IMR-90 (cell line): ENCODE results near the gene AHDC1. TPM values are rescaled to one million over a fixed set of nuclear protein-coding genes. Genes with fewer than 3 reads are reported as not detected.

Experiments used
- ATAC-seq: fragments of 200-7000 bp; cut with Tn5 transposase; 2 replicates; pipeline ENCODE4 v1.9.1; 2020; ENCODE audit warnings: low read depth, mild to moderate bottlenecking, moderate library complexity
- BruUV-seq: library from RNA; stranded (reverse); fragments of 400-500 nt; replicated peaks from 2 replicates; lab custom pipeline; 2021; lab: Mats Ljungman, UMichigan
- CTCF ChIA-PET: fragments of 300-600 bp; formaldehyde crosslinking; extraction: SDS; loops from one replicate; lab custom pipeline; 2021; ENCODE audit warnings: antibody characterized with exemption; lab: Yijun Ruan, JAX
- POLR2A ChIA-PET: fragments of 300-600 bp; sonication (Branson Sonifier 250); formaldehyde crosslinking; loops from one replicate; lab custom pipeline; 2022; ENCODE audit warnings: antibody characterized with exemption; ENCODE audit not compliant: unreplicated experiment; lab: Charles Lee
- DNase-seq: peaks from one replicate; pipeline ENCODE4 v3.0.0; 2013
- H2AFZ ChIP-seq: replicated peaks from 2 replicates; pipeline ENCODE3; 2013; ENCODE audit warnings: low read length, mild to moderate bottlenecking; ENCODE audit not compliant: poor library complexity
- H2AK5ac ChIP-seq: 2 replicates; pipeline ENCODE4 v1.6.1; 2013; ENCODE audit warnings: low read depth, low read length, inconsistent platforms
- H2AK9ac ChIP-seq: replicated peaks from 2 replicates; pipeline ENCODE3; 2013; ENCODE audit warnings: mild to moderate bottlenecking, low read depth, low read length, moderate library complexity; ENCODE audit not compliant: poor library complexity
- H2BK120ac ChIP-seq: 2 replicates; pipeline ENCODE4 v1.6.1; 2013; ENCODE audit warnings: low read depth, low read length, inconsistent platforms
- H2BK15ac ChIP-seq: 3 replicates; pipeline ENCODE4 v1.6.1; 2013; ENCODE audit warnings: low read depth, low read length, inconsistent platforms
- H2BK20ac ChIP-seq: 2 replicates; pipeline ENCODE4 v1.6.1; 2013; ENCODE audit warnings: low read depth, mild to moderate bottlenecking, inconsistent platforms, low read length, moderate library complexity
- H2BK5ac ChIP-seq: 2 replicates; pipeline ENCODE4 v1.6.1; 2013; ENCODE audit warnings: mild to moderate bottlenecking, low read depth, low read length, inconsistent platforms; ENCODE audit not compliant: poor library complexity, severe bottlenecking
- H3K14ac ChIP-seq: replicated peaks from 2 replicates; pipeline ENCODE4 v1.6.1; 2013; ENCODE audit warnings: low read depth, low read length, inconsistent platforms
- H3K18ac ChIP-seq: 2 replicates; pipeline ENCODE4 v1.6.1; 2013; ENCODE audit warnings: low read depth, low read length, control low read depth
- H3K23ac ChIP-seq: 2 replicates; pipeline ENCODE4 v1.6.1; 2013; ENCODE audit warnings: low read depth, low read length, inconsistent platforms
- H3K27ac ChIP-seq: 2 replicates; pipeline ENCODE4 v1.5.1; 2013; ENCODE audit warnings: mild to moderate bottlenecking, control low read depth, low read length; ENCODE audit not compliant: insufficient read depth
- H3K27me3 ChIP-seq: 2 replicates; pipeline ENCODE4 v1.6.1; 2013; ENCODE audit warnings: low read length; ENCODE audit not compliant: control insufficient read depth, insufficient read depth
- H3K36me3 ChIP-seq: 2 replicates; pipeline ENCODE4 v1.6.1; 2013; ENCODE audit warnings: low read length, mixed read lengths; ENCODE audit not compliant: control insufficient read depth, insufficient read depth
- H3K4ac ChIP-seq: 2 replicates; pipeline ENCODE4 v1.6.1; 2013; ENCODE audit warnings: low read depth, low read length, inconsistent platforms
- H3K4me1 ChIP-seq: 2 replicates; pipeline ENCODE4 v1.6.1; 2013; ENCODE audit warnings: low read length, mixed read lengths; ENCODE audit not compliant: control insufficient read depth, insufficient read depth
- H3K4me2 ChIP-seq: 2 replicates; pipeline ENCODE4 v1.6.1; 2013; ENCODE audit warnings: low read depth, mild to moderate bottlenecking, control low read depth, low read length, moderate library complexity
- H3K4me3 ChIP-seq: 2 replicates; pipeline ENCODE4 v1.5.1; 2013; ENCODE audit warnings: low read depth, mild to moderate bottlenecking, control low read depth, low read length, moderate library complexity; ENCODE audit not compliant: insufficient read depth
- H3K56ac ChIP-seq: 2 replicates; pipeline ENCODE4 v1.6.1; 2013; ENCODE audit warnings: low read length, inconsistent platforms; ENCODE audit not compliant: insufficient read depth; ENCODE audit errors: extremely low read depth
- H3K79me1 ChIP-seq, 2 experiments: 2 replicates each; pipeline ENCODE4 v1.6.1; 2013; ENCODE audit warnings: low read length in 2 of 2, inconsistent platforms in 1 of 2, low read depth in 1 of 2
- H3K9ac ChIP-seq: 2 replicates; pipeline ENCODE4 v1.6.1; 2013; ENCODE audit warnings: low read depth, low read length, control low read depth
- H3K9me1 ChIP-seq: 2 replicates; pipeline ENCODE4 v1.6.1; 2013; ENCODE audit warnings: low read length, inconsistent platforms; ENCODE audit not compliant: insufficient read depth
- H3K9me3 ChIP-seq: 2 replicates; pipeline ENCODE4 v1.6.1; 2013; ENCODE audit warnings: low read length; ENCODE audit not compliant: control insufficient read depth, insufficient read depth
- H4K20me1 ChIP-seq: 2 replicates; pipeline ENCODE4 v1.6.1; 2013; ENCODE audit warnings: low read length, inconsistent platforms; ENCODE audit not compliant: insufficient read depth
- H4K5ac ChIP-seq: 2 replicates; pipeline ENCODE4 v1.6.1; 2013; ENCODE audit warnings: mild to moderate bottlenecking, low read depth, low read length, control low read depth
- H4K8ac ChIP-seq, 2 experiments: 2 replicates each; pipeline ENCODE4 v1.6.1; 2013; ENCODE audit warnings: low read depth in 2 of 2, low read length in 2 of 2, control low read depth in 1 of 2, inconsistent platforms in 1 of 2
- H4K91ac ChIP-seq: 2 replicates; pipeline ENCODE4 v1.6.1; 2013; ENCODE audit warnings: low read depth, low read length, inconsistent platforms; ENCODE audit not compliant: insufficient read depth
- CEBPB ChIP-seq: IDR thresholded peaks from 2 replicates; pipeline ENCODE4 v1.6.1; 2012; ENCODE audit warnings: low read depth, low read length, improper control_type of control experiment
- FOS ChIP-seq: fragments of 150-350 bp; IDR thresholded peaks from 2 replicates; pipeline ENCODE4 v1.6.1; 2016; ENCODE audit warnings: low read depth, low read length
- MAZ ChIP-seq: IDR thresholded peaks from 2 replicates; pipeline ENCODE4 v1.6.1; 2012; ENCODE audit warnings: low read depth, mild to moderate bottlenecking, low read length, improper control_type of control experiment, moderate library complexity, borderline replicate concordance
- NFE2L2 ChIP-seq: fragments of 150-350 bp; IDR thresholded peaks from 2 replicates; pipeline ENCODE4 v1.6.1; 2016; ENCODE audit warnings: low read depth, mild to moderate bottlenecking, low read length
- RFX5 ChIP-seq: IDR thresholded peaks from 2 replicates; pipeline ENCODE4 v1.8.0; 2012; ENCODE audit warnings: low read depth, mild to moderate bottlenecking, low read length, moderate library complexity
- SMC3 ChIP-seq: fragments of 150-350 bp; IDR thresholded peaks from 2 replicates; pipeline ENCODE4 v1.6.1; 2016; ENCODE audit warnings: low read depth, mild to moderate bottlenecking, antibody characterized with exemption, low read length, moderate library complexity
- WGBS, 2 experiments: methylation state at CpG; one replicate each; pipeline versions ENCODE4 v1.1.5 to v1.1.7; 2013; ENCODE audit warnings: missing lambda C conversion rate in 2 of 2; ENCODE audit not compliant: insufficient read length in 1 of 2; ENCODE audit errors: extremely low coverage in 2 of 2; 5-methylcytosine and 5-hydroxymethylcytosine counted together
- dilution Hi-C: fragments of 300-500 bp; cut with HindIII; formaldehyde crosslinking; loops from one replicate; pipeline ENCODE4 v1.14.3; 2018; ENCODE audit warnings: low sequenced_read_pairs; ENCODE audit not compliant: unreplicated experiment
- in situ Hi-C: fragments of 300-500 bp; cut with MboI; formaldehyde crosslinking; loops from 3 replicates; pipeline ENCODE4 v1.14.3; 2019; ENCODE audit warnings: low sequenced_read_pairs, inconsistent platforms, mixed read lengths
- intact Hi-C: fragments of 100-400 bp; cut with micrococcal nuclease; formaldehyde crosslinking; loops from 2 replicates; pipeline ENCODE4 v1.10.0; 2022
- polyA plus RNA-seq, 3 experiments: library from polyadenylated mRNA; depleted of rRNA; stranded (reverse); fragments of >200 nt; gene quantifications; 2 replicates each; pipeline ENCODE4 v1.2.3, GENCODE V29; 2012; ENCODE audit warnings: low replicate concordance in 1 of 3
- total RNA-seq: library from RNA; depleted of rRNA; stranded (reverse); fragments of >200 nt; gene quantifications from 2 replicates; pipeline ENCODE4 v1.2.3, GENCODE V29; 2012

The AHDC1 gene
- total and polyA plus RNA-seq, 2 of the 4 experiments (the other 2 are of a cell fraction): 2.0 to 11.6 TPM

DNA sequence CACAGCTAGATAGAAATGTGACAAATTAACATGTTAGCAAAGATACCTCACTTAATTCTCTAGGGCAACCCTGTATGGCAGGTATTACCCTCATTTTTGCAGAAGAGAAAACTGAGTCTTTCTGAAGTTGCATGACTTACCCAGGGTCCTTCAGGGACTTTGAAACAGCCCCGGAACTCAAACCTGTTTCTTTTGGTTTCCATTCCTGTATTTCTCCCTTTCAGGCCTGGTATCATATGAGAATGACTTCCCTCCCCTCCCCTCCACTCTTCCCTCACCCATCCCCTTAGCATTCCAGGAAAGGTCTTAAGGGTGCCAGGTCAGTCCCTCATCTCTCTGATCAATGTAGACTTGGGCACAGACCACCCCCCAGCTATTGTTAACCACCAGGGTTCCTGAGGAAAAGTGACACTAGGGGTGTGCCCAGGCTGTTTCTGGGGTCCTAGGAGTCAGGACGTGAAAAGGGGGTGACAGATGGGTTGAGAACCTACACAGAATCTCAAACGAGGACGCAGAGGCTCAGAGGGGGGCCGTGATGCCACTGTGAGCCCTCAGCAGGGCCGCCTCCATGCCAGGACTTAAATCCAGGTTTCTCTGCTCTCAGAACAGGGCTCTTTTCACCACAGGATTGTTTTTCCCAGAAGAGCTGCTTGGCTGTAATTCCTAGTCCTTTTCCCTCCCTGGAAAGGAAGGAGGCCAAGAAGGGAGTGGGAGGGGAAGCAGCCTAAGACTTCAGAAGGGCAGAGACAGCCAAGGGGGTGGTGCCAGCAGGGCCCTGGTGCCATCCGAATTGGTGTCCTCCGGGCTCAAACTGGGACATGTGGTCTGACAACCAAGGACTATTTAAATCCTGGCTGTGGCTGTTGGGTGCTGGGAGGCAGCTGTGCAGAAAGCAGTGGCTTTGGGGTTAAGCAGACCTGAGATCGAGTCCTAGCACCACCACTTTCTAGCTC is 111.9 kb downstream of the AHDC1 start:
- Histone ChIP-seq H2AFZ (peak overlapping the region; percentile 72), H4K91ac (no peak overlapping the region), H2BK20ac (no peak overlapping the region), H3K36me3 (no peaks in the 10 kb centered on the region), H3K27ac (no peak overlapping the region; the same call in 1 of the 2 replicates), H3K4me1 (peaks cover 6% of the 10 kb centered on the region), H2BK120ac (no peak overlapping the region), H4K8ac (peak overlapping the region; percentile 49 to 74; a peak in 3 of 4 replicates), H2BK5ac (no peak overlapping the region), H2BK15ac (no peak overlapping the region), H3K14ac (no peak overlapping the region), H3K9me3 (no peaks in the 10 kb centered on the region), H3K56ac (no peak overlapping the region), H2AK9ac (peak overlapping the region; percentile 33), H3K79me1 (peaks cover 0 to 18% of the 10 kb centered on the region in 2 experiments; a peak in 1 of 4 replicates), H3K9ac (no peak overlapping the region), H3K27me3 (no peaks in the 10 kb centered on the region), H4K5ac (peak overlapping the region; percentile 45), H3K18ac (no peak overlapping the region), H2AK5ac (no peak overlapping the region; the same call in 1 of the 2 replicates), H3K4ac (0 out of 2 replicates have a peak overlapping the region, but pooled peaks have one; percentile 5), H3K4me2 (no peak overlapping the region), H3K23ac (no peak overlapping the region), H3K4me3 (no peak overlapping the region), H3K9me1 (0 out of 2 replicates have a peak, but pooled peaks cover 3% of the 10 kb centered on the region), H4K20me1 (peaks cover 18% of the 10 kb centered on the region)
- dilution Hi-C loops (no loop called here), in situ Hi-C loops (no loop called here), intact Hi-C loops (no loop called here)
- 67% methylated on average over 2 of the region's 9 CpGs; no CpG with 5 or more reads in 1 of the 2 experiments for WGBS, 2 experiments
- TF ChIP-seq NFE2L2 (no peak), MAZ (no peak), SMC3 (no peak), RFX5 (no peak), FOS (no peak), CEBPB (no peak)
- BruUV-seq: no TSS peak
- ChIA-PET POLR2A (no interaction called here), CTCF (no interaction called here)
- DNase-seq: no peak
- no peak for ATAC-seq
